ENCODE results near the gene EIF4E2.

EIF4E2 gene

DNA sequence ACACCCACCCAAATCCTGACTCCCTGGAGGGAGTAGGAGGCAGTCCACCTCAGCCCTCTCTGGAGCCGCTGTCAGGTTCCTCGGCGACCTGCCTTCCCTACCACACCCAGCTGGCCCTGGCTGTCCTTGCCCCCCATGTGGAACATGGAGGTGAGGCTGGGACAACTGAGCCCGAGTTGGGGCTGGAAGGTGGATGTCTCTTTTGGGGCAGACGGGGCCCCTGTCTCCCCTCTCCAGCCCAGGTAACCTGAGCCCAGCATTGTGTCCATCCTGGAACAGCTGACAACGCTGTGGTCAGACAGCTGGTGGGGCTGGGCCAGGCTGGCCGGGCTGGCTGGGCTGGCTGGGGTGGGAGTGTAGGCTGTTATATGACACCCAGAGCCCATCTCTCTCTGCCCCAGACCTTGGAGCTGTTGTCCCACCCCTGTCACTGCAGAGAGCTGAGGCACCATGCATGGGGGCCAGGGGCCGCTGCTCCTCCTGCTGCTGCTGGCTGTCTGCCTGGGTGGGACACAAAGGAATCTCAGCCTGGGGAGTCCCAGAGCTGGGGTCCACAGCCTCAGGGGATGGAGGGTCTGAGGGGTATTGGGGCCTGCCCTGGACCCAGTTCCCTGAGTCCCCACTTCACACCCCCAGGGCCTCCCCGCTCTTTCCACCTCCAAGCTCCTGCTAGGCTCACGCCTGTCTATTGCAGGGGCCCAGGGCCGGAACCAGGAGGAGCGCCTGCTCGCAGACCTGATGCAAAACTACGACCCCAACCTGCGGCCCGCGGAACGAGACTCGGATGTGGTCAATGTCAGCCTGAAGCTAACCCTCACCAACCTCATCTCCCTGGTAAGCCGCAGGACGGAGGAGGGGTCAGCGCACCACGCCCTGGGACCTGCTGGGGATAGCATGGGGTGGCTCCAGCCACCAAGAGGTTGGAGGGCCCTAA is 10.9 kb upstream of the EIF4E2 start, which contains the start of gene CHRNG:
Gene CHRNG, plus strand, starts transcription at position 395 of the 934 bp plus-strand sequence. Its CDS starts 56 bp downstream, at position 451.
- no peak for DNase-seq

DNA sequence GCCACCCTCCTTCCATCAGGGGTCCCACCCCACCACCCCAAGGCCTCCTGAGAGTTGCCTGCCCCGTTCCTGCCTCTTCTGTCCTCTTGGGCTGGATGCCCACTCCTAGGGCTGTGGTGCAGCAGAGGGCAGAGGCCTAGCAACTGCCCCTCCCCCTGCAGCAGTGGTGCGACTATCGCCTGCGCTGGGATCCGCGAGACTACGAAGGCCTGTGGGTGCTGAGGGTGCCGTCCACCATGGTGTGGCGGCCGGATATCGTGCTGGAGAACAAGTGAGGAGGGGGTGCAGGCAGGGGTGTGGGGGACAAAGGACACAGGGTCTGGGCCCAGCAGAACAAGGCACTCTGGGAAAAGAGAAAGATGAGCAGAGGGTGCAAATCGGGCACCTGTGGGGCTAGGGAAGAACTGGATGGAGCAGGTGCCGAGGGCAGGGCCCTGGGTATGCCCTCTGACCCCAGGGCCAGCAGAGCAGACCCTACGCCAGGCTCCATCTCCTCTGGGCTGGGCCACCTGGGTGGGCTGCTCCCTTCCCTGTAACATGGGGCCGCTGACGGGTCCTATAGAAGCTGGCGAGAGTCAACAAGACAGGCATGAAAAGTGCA is 9.9 kb upstream of the EIF4E2 start:
- no peak for DNase-seq

DNA sequence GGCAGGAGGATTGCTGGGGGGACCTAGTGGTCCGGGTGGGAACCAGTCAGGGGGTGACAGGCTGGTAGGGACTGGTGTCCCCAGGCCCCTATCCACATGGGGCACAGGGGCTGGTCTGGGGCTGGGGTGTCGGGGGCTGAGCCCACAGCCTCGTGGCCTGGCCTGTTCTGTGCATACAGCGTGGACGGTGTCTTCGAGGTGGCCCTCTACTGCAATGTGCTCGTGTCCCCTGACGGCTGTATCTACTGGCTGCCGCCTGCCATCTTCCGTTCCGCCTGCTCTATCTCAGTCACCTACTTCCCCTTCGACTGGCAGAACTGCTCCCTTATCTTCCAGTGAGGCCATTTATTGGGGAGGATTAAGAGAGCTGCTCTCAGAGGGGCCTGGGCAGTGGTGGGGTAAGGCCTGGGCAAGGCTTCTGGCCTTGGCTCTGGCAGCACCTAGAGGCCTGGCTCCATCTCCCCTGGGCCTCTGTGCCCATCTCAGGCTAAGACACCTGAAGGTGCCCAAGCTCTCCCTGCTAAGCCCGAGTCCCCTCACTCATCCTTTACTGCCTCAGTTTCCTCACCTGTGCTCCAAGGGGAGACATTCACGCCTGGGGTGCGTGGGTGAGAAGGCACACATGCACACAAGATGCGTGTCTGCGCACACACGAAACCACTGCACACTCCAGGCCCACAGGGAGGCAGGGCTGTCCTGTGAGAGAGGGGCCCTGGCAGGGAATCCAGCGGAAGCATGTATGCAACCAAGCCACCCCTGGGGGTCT is 9.1 kb upstream of the EIF4E2 start:
- no peak for DNase-seq

DNA sequence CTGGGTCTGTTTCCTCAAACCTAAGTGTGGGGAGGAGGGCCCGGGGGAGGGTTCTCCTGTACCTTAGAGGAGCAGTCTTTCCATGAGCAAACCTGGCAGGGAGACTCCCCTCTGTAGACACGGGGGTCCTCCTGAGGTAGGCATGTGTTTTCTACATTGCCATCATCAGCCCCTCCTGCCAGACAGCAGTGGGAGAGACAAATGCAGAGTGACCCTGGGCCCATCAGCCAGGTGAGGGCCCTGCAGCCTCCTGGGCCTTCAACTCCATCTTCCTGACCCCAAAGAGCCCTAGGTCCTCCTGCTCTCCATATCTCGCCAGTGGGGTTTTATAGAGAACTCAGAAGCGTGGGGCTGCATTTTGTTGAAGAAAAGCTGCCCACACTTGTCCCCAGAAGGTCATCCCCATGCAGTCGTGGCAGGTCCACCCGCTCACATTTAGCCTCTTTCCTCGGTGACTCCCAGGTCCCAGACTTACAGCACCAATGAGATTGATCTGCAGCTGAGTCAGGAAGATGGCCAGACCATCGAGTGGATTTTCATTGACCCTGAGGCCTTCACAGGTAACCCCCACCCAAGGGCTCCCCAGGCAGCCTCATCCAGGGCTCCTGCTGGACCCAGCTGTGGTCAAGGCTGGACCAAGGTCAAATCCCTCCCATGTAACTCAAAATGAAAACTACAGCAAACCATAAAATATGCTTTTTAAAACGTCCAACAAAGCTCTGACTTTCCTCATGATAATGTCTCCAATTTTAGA is 8.4 kb upstream of the EIF4E2 start:
- DNase-seq: no peak

DNA sequence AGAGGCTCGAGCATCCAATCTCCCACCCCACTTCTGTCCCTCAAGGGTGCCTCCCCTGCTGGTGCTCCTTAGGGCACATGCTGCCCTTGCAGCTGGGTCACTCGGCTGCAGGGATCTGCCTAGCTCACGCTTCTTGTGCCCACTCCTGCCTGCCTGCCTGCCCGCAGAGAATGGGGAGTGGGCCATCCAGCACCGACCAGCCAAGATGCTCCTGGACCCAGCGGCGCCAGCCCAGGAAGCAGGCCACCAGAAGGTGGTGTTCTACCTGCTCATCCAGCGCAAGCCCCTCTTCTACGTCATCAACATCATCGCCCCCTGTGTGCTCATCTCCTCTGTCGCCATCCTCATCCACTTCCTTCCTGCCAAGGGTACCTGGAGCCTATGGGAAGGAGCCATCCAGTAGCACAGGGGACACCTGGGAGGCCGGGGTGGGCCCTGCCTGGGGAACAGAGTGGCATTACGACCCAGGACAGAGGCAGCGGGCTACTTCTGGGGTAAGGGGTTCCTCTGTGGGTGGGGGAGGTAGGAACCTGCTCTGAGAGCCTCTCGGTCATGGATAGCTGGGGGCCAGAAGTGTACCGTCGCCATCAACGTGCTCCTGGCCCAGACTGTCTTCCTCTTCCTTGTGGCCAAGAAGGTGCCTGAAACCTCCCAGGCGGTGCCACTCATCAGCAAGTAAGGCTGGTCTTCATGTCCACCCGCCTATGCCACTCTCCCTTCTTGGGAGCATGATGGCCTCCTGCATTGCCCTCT is 7.6 kb upstream of the EIF4E2 start:
- no peak for DNase-seq

GRCh38 chr2:232543491-232543890 is 7.0 kb upstream of the EIF4E2 start:
- no peak for DNase-seq

DNA sequence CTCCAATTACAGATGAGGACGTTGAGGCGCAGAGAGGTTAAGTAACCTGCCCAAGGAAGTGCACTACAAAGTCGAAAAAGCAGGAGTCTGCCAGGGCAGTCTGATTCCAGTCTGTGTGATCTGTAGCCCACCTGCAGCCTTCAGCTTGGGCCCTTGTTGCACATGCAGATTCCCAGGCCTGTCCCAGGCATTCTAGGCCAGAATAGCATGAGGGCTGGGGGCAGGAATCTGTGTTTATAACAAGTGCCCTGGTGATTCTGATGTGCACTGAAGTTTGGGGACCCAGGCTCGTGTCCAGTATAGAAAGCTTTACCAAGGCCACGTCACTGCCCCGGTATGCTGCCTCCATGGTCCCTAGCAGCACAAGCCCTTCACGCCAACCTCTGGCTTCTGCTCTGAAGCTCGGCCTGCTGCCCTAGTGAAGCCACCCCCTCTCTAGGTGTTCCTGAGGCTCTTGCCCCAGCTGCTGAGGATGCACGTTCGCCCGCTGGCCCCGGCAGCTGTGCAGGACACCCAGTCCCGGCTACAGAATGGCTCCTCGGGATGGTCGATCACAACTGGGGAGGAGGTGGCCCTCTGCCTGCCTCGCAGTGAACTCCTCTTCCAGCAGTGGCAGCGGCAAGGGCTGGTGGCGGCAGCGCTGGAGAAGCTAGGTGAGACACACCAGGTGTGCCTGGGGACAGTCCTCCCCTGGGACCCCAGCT is 6.4 kb upstream of the EIF4E2 start:
- DNase-seq: no peak

- no peak for DNase-seq
Measured at GRCh38 chr2:232544674-232545073, 5.8 kb upstream of the EIF4E2 start.

DNA sequence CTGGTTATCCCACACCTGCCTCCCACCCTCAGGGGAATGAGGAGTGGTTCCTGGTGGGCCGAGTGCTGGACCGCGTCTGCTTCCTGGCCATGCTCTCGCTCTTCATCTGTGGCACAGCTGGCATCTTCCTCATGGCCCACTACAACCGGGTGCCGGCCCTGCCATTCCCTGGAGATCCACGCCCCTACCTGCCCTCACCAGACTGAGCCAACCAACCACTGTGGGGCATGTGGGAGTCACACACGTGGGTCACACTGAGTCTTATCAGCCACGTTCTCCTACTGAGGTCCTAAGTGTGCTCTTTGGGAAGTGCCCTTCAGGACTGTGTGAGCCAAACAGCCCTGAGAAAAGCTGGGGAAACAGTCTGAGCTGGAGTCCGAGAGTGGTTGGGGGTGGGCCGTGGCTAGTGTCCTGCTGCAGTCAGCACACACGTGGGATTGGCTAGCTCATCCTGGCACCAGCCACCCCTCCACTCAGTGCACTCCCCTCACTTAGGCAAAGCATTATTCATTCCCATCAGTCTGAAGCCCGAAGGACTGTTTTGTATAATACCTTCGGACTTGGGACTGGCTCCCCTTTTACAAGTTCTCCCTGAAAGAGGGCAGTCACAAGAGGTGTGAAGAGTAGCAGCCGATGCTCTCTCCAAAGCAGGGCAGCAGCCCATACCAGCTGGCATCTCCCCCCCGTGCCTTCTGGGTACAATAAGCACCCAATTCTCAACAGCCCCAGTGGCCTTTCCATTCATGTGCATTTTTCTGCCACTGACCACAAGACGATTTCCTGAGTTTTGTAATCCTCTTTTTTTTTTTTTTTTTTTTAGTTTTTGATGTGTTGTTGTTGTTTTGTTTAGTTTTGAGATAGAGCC is 4.7 kb upstream of the EIF4E2 start:
- DNase-seq: no peak

GRCh38 chr2:232547991-232548390 is 2.5 kb upstream of the EIF4E2 start:
- no peak for DNase-seq

DNA sequence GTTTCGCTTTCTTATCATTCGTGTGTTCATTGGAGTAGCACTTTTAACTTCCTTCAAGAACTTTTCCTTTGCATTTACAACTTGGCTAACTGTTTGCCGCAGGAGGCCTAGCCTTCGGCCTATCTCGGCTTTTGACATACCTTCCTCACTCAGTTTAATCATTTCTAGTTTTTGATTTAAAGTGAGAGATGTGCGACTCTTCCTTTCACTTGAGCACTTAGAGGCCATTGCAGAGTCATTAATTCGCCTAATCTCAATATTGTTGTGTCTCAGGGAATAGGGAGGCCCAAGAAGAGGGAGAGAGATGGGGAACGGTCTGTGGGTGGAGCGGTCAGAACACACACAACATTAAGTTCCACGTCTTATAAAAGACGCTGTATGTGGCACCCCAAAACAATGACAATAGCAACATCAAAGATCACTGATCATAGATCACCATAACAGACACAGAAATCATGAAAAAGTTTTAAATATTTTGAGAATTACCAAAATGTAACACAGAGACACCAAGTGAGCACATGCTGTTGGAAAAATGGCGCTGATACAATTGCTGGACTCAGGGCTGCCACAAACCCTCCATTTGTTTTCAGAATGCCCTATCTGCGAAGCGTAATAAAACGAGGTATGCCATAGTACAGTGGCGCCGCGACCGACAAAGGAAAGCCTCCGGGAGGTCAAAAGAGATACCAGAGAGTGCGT is 685 bp upstream of the EIF4E2 start:
- no peak for DNase-seq

DNA sequence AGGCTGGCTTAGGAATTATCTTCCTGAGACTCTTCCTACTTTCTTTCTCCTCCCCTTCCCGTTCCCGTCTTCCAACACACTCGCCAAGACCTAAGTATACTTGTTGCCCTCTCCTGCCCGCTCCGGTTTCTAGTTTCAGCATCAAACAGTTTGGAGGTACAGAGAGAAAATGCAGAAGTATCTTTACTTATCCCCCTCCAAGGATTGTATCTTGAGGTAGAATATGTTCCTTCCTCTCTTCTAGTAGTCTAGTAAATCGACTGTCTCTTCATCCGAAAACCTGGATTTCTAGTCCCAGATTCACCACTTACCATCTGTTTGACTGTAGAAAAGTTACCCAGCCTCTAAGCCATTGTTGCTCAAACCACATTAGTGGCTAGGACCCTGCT is 755 bp downstream of the EIF4E2 start:
- no peak for DNase-seq

GRCh38 chr2:232551776-232552175 is 1.3 kb downstream of the EIF4E2 start:
- no peak for DNase-seq

- DNase-seq: no peak
Measured at GRCh38 chr2:232556426-232556825, 5.9 kb downstream of the EIF4E2 start.

DNA sequence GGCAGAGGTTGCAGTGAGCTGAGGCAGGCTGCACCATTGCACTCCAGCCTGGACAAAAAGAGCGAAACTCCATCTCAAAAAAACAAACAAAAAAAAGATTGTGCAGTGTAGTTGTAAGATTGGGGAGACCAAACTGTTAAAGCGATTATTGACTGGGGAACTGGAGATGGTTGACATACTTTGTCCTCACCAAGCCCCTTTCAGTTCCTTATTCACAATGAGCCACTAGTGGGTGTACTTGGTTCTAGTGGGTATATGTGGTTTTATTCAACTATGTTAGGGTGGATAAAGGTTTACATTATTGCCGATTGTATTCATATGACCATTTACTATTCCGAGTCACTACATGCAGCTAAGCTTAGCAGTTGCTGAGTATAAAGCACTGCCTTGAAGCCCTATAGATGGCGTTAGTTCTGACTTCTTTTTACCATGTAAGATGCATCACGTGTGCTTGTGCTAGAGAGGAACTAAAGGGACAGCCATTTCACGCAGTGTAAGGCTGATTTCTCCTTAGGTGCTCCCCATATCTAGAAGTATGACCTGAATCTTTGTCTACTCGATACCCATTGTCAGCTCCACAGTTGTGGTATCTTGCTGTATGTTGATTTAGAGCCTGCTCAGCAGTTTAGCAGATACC is 12.1 kb downstream of the EIF4E2 start:
- DNase-seq: no peak

GRCh38 chr2:232563580-232563979 is 13.1 kb downstream of the EIF4E2 start:
- no peak for DNase-seq

DNA sequence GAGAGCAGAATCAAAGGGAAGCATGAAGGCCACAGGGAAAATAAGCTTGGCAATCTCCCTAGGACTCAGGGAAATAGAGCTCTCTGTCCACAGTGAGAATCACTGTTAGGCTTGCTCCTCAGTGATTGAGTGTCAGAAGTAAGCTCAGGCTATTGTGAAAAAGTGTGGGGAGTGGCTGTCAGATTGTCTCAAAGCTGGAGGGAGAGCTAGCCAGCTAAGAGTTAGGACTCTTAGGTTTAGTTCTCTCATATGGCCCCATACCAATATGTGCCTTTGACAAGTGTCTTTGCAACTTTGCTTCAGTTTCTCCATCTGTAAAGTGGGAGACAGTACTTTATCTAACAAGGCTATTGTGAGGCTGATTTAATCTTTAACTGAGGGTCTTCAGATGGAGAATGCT is 17.2 kb downstream of the EIF4E2 start:
- no peak for DNase-seq

- DNase-seq: no peak
Measured at GRCh38 chr2:232568161-232568560, 17.7 kb downstream of the EIF4E2 start.

DNA sequence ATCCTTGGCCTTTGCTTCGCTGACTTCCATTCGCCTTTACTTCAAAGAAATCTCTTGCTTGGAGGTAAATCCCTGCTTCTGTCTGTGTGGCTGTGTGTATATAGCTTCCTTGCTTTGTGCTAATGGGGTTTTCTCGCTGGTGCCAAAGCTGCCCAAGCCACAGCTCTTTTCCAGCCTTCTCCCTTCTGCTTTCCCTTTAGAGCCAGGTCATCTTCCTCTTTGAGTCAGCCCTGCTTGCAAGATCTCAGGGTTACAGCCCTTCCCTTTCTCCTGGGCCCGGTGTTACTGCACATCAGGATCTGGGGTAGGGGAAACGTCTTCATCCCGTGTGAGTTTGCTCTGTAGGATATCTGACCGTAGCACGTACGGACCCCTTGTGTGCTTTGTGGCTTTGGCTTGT is 19.1 kb downstream of the EIF4E2 start:
- no peak for DNase-seq

Data from right forelimb (tissue), 1 donor.